EL (cell line): ENCODE data around the gene SMARCE1.
A peak's percentile ranks its signal among the peaks of the same experiment; 100 is the strongest.

Source experiments
- DNase-seq: peaks from one replicate; pipeline ENCODE4 v3.0.0-alpha.2; 2016

The SMARCE1 gene

GRCh38 chr17:40647624-40648383 is at the start of gene SMARCE1:
SMARCE1 (minus strand) TSS chr17:40647818; CDS start chr17:40645802, 2,016 bp downstream.
- peak; percentile 76 for DNase-seq

DNA sequence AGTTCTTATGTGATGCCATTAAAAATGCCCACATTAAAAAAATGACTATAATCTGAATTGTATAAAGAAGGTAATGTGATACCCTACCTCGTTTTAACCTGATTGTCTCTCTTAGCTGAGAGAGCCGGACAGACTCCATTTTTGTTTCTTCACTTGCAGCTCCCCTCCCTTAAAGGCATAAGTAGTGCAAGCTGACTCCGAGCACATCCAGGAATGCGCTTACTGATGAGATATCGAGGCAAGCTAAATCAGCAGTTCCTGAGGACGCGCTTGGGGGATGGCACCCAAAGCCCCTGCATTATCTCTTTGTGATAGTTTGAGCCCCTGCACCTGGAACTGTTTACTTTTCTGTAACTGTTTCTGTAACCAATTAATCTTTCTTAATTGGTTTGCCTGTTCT is 49.7 kb upstream of the SMARCE1 start:
- DNase-seq: no peak

DNA sequence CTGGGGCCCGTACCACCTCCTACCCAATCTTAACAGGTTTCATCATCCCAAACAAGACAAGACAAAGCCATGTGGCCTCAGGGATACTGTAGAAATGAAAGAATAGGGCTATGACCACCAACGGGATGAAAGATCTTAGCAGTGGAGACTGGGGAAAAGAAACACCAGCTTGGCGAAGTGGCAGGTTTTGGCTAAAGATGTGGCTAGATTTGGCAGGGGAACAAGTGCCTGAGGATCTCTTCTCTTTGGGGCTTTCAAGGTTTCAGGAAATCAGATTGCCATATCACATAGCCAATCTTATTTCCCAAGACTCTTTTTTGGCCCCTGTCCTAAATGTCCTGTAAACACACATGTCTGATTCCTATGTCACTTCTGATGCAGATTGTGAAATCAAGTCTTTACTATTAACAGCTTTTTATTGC is 49.0 kb upstream of the SMARCE1 start:
- DNase-seq: no peak

GRCh38 chr17:40695874-40696472 is 48.4 kb upstream of the SMARCE1 start:
- DNase-seq: no peak

- no peak for DNase-seq
These were observed 47.0 kb upstream of the SMARCE1 start for GRCh38 chr17:40694584-40694983.

GRCh38 chr17:40687106-40687505 is 39.5 kb upstream of the SMARCE1 start:
- DNase-seq: no peak

- DNase-seq: no peak
These were observed 38.6 kb upstream of the SMARCE1 start for GRCh38 chr17:40686192-40686591.

- DNase-seq: no peak
These were observed 33.4 kb upstream of the SMARCE1 start for GRCh38 chr17:40680998-40681397.

GRCh38 chr17:40679523-40679907 is 31.9 kb upstream of the SMARCE1 start:
- no peak for DNase-seq

GRCh38 chr17:40678902-40679522 is 31.4 kb upstream of the SMARCE1 start:
- no peak for DNase-seq

GRCh38 chr17:40675905-40676304 is 28.3 kb upstream of the SMARCE1 start:
- no peak for DNase-seq

DNA sequence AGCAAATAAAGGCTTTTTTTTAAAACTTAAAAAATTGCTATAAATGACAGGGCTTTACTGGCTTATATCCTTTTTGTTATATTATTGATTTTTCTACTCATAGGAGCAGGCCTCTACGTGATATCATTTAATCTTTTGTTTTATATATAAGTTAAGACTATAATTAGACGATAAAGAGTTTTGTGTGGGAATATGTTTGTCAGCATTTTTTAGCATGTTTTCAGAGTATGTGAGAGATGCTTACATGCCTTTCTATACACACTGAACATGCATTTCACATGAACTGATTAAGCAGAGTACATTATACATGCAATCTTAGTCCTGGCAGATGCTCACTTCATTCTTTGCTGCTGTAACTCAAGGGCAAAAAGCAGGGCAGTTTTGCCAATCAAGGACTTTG is 25.0 kb upstream of the SMARCE1 start:
- DNase-seq: no peak

- no peak for DNase-seq
These were observed 23.7 kb upstream of the SMARCE1 start for GRCh38 chr17:40671282-40671681.

DNA sequence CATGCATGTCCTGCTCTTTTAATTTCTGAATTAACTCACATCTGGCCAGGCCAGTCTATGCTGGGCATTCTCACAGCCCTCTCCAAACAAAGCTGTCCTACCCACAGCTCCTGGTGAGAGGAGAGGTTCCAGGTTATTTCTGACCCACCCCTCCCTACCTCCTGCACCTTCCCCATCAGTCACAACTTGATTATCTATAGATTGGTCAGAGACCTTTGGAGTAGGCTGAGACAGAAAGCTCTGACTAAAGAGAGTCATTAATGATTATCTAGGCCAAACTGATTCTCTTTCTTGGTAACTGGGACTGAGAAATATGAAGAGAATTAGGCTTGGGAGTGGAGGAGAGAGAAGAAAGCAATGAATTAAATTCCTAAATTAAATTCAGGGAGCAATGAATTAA is 18.7 kb upstream of the SMARCE1 start:
- no peak for DNase-seq

DNA sequence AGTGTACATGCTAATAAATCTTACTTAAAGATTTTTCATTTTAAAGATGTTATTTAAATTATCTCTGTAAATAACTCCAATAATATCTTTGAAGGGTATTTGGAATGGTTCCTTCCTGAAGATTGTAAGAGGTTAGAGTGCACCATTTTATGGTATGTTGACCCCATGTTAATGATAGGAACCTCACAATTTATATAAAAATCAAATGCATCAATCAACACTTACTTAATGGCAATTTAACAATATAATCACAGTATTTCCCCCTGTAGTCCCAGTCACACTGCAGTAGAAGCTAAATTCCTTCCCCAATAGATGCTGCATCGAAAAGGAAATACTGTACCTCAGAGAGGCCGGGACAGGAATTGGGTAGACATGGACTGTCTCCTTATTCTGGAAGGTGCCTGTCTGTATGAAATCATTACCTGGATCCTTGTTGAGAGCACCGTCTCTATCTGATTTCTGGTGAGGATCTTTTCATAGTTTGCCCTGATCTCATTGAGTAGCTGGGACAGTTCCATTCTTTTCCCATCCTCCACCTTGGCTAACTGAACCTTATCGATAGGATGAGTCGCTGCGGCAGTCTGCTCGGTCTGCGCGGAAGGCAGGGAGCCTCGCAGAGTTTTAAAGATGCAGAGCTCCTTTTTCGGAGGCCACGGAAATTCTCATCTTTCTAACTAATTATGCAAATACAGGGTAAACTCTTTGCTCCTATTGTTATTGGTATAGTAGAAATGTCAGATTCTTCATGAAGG is 17.1 kb upstream of the SMARCE1 start, which contains the start of gene KRT222:
Gene KRT222, minus strand, starts transcription at position 596 of the 752 bp plus-strand sequence. Its CDS starts 78 bp downstream, at position 518.
- peak; percentile 6 for DNase-seq

- DNase-seq: no peak
These were observed 15.6 kb upstream of the SMARCE1 start for GRCh38 chr17:40663252-40663651.

GRCh38 chr17:40659911-40660310 is 12.3 kb upstream of the SMARCE1 start:
- no peak for DNase-seq

DNA sequence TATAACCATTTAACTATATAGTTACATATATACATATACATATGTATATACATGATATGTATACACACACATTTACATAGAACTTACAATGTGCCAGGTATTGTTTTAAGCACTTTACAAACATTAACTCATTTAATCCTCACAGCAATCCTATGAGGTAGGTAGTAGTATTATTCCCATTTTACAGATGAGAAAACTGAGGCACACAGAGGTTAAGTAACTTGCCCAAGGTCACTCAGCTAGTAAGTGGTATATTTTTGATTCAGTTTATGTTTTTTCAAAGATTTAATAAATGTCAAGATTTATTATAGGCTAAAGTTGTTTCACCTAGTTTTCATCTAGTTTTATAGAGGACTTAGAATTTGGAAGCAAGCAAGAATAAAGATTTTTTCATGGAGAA is 10.8 kb upstream of the SMARCE1 start:
- no peak for DNase-seq

DNA sequence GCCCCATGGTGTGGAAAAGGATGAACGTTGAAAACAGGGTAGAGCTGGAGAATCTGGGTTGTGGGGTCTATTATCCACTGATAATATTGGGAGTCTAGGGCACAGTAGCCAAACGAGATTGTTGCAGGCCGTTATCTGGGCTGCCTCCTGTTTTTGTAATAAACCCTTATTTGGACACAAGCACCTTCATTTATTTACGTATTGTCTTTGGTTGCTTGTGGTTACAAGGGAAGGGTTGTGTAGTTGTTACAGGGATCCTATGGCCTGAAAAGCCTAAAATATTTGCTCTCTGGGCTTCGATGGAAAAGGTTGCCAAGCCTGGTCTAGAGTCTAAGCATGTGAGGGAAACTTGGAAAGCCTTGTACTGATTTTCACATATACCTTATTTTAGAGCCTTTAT is 4.3 kb upstream of the SMARCE1 start:
- no peak for DNase-seq

GRCh38 chr17:40648384-40648968 is 858 bp upstream of the SMARCE1 start:
- no peak for DNase-seq

- DNase-seq: peak; percentile 51
These were observed 611 bp downstream of the SMARCE1 start for GRCh38 chr17:40646791-40647623.

GRCh38 chr17:40645943-40646342 is 1.7 kb downstream of the SMARCE1 start:
- no peak for DNase-seq
